ENCODE results near the gene ILK.

ILK gene

GRCh38 chr11:6584528-6584927 is 19.0 kb upstream of the ILK start:
- no peak overlapping the region for H3K4me3 ChIP-seq (ENCODE audit: low read depth, low read length)
- DNase-seq (ENCODE audit: low read depth), result no peak
- TF ChIP-seq, protein P1, sequence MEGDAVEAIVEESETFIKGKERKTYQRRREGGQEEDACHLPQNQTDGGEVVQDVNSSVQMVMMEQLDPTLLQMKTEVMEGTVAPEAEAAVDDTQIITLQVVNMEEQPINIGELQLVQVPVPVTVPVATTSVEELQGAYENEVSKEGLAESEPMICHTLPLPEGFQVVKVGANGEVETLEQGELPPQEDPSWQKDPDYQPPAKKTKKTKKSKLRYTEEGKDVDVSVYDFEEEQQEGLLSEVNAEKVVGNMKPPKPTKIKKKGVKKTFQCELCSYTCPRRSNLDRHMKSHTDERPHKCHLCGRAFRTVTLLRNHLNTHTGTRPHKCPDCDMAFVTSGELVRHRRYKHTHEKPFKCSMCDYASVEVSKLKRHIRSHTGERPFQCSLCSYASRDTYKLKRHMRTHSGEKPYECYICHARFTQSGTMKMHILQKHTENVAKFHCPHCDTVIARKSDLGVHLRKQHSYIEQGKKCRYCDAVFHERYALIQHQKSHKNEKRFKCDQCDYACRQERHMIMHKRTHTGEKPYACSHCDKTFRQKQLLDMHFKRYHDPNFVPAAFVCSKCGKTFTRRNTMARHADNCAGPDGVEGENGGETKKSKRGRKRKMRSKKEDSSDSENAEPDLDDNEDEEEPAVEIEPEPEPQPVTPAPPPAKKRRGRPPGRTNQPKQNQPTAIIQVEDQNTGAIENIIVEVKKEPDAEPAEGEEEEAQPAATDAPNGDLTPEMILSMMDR (IDR thresholded peaks at IDR 0.05; ENCODE audit: low read depth, low read length, missing control alignments), result no peak
- in situ Hi-C loops (cut with HindIII; ENCODE audit: low sequenced_read_pairs), result no loop called here

DNA sequence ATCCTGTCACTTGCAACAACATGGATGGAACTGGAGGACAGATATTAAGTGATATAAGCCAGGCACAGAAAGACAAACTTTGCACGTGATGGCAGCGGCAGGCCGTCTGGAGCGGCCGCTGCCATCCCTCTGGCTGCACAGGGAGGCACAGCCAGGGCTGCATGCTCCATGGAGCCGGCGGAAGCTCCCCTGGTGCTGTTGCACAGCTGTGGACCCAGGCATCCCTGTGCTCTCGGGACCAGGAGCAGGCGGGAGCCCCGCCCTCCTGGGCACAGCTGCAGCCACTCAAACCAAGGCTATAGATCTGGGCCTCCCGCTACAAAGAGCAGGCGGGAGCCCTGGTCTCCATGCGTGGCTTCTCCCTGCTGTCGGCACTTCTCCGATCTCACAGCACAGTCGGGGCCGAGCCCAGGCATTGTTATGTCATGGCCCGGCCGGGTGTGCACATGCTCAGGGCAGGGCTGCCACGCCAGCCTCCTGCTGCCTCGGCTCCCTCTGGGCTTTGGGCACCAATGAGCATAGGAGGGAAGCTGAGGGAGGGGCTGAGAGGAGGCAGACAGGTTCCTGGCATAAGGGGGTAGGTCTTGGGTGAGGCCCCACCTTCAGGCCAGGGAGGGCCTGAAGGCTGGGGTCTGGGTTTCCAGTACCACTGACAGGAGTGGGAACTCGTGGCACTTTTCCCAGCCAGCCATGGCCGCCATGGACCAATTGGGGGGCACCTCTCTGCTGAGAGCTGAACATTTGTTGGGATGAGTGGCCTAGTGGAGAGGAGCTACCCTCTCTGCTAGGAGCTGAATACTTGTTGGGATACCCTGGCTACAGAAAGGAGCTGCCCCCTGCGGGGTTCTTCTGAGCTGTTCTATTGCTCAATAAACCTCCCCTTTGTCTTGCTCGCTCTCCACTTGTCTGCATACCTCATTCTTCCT is 16.9 kb upstream of the ILK start:
- TF ChIP-seq, protein P1 (IDR thresholded peaks at IDR 0.05; ENCODE audit: low read depth, low read length, missing control alignments), result no peak
- no peak for DNase-seq (ENCODE audit: low read depth)
- in situ Hi-C loops (cut with HindIII; ENCODE audit: low sequenced_read_pairs), result no loop called here
- H3K4me3 ChIP-seq (ENCODE audit: low read depth, low read length), result no peak overlapping the region

GRCh38 chr11:6587360-6587953 is 16.1 kb upstream of the ILK start:
- TF ChIP-seq, protein P1 (IDR thresholded peaks at IDR 0.05; ENCODE audit: low read depth, low read length, missing control alignments), result no peak
- in situ Hi-C loops (cut with HindIII; ENCODE audit: low sequenced_read_pairs), result no loop called here
- no peak overlapping the region for H3K4me3 ChIP-seq (ENCODE audit: low read depth, low read length)
- DNase-seq (ENCODE audit: low read depth), result no peak

DNA sequence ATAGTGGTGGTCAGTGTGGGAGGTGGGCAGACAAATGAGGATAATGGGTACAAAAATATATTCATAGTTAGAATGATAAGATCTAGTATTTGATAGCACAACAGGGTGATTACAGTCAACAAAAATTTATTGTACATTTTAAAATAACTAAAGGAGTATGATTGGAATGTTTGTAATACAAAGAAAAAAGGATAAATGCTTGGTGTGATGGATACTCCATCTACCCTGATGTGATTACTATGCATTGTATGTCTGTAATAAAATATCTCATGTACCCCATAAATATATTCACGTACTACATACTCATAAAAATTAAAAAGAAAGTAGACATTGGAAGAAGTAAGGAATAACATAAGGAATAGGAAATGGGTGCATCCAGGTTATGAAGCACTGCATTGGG is 15.6 kb upstream of the ILK start:
- TF ChIP-seq, protein P1 (IDR thresholded peaks at IDR 0.05; ENCODE audit: low read depth, low read length, missing control alignments), result no peak
- in situ Hi-C loops (cut with HindIII; ENCODE audit: low sequenced_read_pairs), result no loop called here
- H3K4me3 ChIP-seq (ENCODE audit: low read depth, low read length), result no peak overlapping the region
- DNase-seq (ENCODE audit: low read depth), result no peak

DNA sequence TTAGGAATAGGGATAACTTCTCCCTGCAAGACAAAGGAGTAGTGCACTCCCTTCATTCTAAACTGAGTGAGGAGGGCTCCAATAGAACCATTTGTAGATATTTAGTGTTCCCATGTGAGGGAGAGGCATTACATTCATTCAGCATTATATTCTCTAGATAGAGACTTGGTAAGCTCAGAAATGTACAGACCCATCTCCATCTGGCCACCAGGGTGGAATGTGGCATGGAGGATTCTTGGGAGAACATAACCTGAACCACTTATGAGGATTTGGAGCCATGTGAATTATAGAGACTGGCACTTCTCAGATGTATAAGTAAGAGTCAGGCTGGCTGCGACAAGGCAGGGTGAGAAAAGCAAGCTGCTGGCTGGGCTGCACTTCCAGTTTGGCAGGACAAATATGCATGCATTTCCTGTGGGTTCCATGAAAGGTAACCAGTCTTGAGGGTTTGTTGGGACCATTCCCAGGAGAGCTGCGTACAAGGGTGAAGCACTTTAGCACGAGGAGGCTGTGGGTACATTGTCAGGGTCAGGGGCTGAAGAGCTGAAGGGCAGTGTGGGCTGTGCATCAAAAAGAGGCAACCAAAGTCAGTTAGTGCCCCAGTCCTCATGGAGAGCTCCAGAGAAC is 9.3 kb upstream of the ILK start:
- in situ Hi-C loops (cut with HindIII; ENCODE audit: low sequenced_read_pairs), result no loop called here
- DNase-seq (ENCODE audit: low read depth), result no peak
- TF ChIP-seq, protein P1 (IDR thresholded peaks at IDR 0.05; ENCODE audit: low read depth, low read length, missing control alignments), result no peak
- H3K4me3 ChIP-seq (ENCODE audit: low read depth, low read length), result no peak overlapping the region

GRCh38 chr11:6596239-6596877 is 7.2 kb upstream of the ILK start:
- no peak overlapping the region for H3K4me3 ChIP-seq (ENCODE audit: low read depth, low read length)
- TF ChIP-seq, protein P1 (IDR thresholded peaks at IDR 0.05; ENCODE audit: low read depth, low read length, missing control alignments), result no peak
- no peak for DNase-seq (ENCODE audit: low read depth)
- in situ Hi-C loops (cut with HindIII; ENCODE audit: low sequenced_read_pairs), result no loop called here

Data from astrocyte of the cerebellum (primary cell).